Tibial nerve (tissue), 4 donors: Measurements from ENCODE around the gene ATF4. TPM values are rescaled to one million over a fixed set of nuclear protein-coding genes. Genes with fewer than 3 reads are reported as not detected.

Experiments used
- DNase-seq, 2 donors: peaks; one replicate each; pipeline ENCODE4 v3.0.0-alpha.2; 2019; ENCODE audit warnings: low spot score in 2 of 2
- H3K27ac ChIP-seq, 4 donors: fragments of 200-600 bp; sonication (generic) in 3 of 4; one replicate each; pipeline ENCODE4 v1.5.1; 2017 to 2019; ENCODE audit warnings: mild to moderate bottlenecking in 1 of 4
- H3K27me3 ChIP-seq, 2 donors: fragments of 200-600 bp; sonication (generic) in 1 of 2; one replicate each; pipeline versions ENCODE4 v1.5.1 to v1.6.0; 2017 to 2019
- H3K36me3 ChIP-seq, 3 donors: fragments of 200-600 bp; sonication (generic); one replicate each; pipeline ENCODE4 v1.5.1; 2018 to 2019
- H3K4me1 ChIP-seq, 4 donors: fragments of 200-600 bp; sonication (generic) in 3 of 4; one replicate each; pipeline ENCODE4 v1.5.1; 2017 to 2019
- H3K4me3 ChIP-seq, 4 donors: fragments of 200-600 bp; sonication (generic) in 3 of 4; one replicate each; pipeline ENCODE4 v1.5.1; 2017 to 2019; ENCODE audit warnings: mild to moderate bottlenecking in 1 of 4, moderate library complexity in 1 of 4
- H3K9me3 ChIP-seq, 4 donors: fragments of 200-600 bp; sonication (generic) in 3 of 4; one replicate each; pipeline ENCODE4 v1.5.1; 2017 to 2019
- CTCF ChIP-seq, 5 experiments: fragments of 200-600 bp in 3 of 5; fragments of 450-650 bp in 2 of 5; sonication (generic) in 3 of 5; IDR thresholded peaks; one replicate each; pipeline ENCODE4 v1.5.1; 2016 to 2019; ENCODE audit warnings: antibody characterized with exemption in 5 of 5, mild to moderate bottlenecking in 3 of 5, moderate library complexity in 2 of 5
- EP300 ChIP-seq, 2 donors: sonication (generic); formaldehyde crosslinking; IDR thresholded peaks; one replicate each; pipeline ENCODE4 v1.6.1; 2017; ENCODE audit warnings: antibody characterized with exemption in 2 of 2, mild to moderate bottlenecking in 1 of 2
- POLR2A ChIP-seq, 2 donors: fragments of 450-650 bp; IDR thresholded peaks; one replicate each; pipeline ENCODE4 v1.6.1; 2017; ENCODE audit warnings: antibody characterized with exemption in 2 of 2, mild to moderate bottlenecking in 2 of 2, moderate library complexity in 2 of 2
- WGBS, 2 donors: methylation state at CpG; one replicate each; pipeline ENCODE4 v1.1.5; 2018; 5-methylcytosine and 5-hydroxymethylcytosine counted together
- total RNA-seq, 4 donors: library from RNA; depleted of rRNA; stranded (reverse); fragments of >200 nt; gene quantifications; one replicate each; pipeline ENCODE4 v1.1.0, GENCODE V29; 2016

Gene ATF4
- total RNA-seq, 4 donors from 2014 or later: 347 to 405 (median 390) TPM

GRCh38 chr22:39569066-39569465 is 48.7 kb downstream of the ATF4 start:
- WGBS, 2 donors: 91 to 94% methylated on average over 4 to 7 of the region's 7 CpGs
- Histone ChIP-seq H3K9me3 (no peaks in the 10 kb centered on the region), H3K36me3 (no peaks in the 10 kb centered on the region), H3K4me1 (no peaks in the 10 kb centered on the region), H3K4me3 (no peak overlapping the region), H3K27ac (no peak overlapping the region), H3K27me3 (no peaks in the 10 kb centered on the region)
- TF ChIP-seq EP300 (IDR thresholded peaks at IDR 0.05): no peak
- TF ChIP-seq POLR2A (IDR thresholded peaks at IDR 0.05): no peak
- no peak for TF ChIP-seq CTCF (IDR thresholded peaks at IDR 0.05)
- DNase-seq: no peak

GRCh38 chr22:39570226-39570625 is 49.9 kb downstream of the ATF4 start:
- WGBS, 2 donors: 76 to 80% methylated on average over 3 of the region's 3 CpGs
- no peak for TF ChIP-seq EP300 (IDR thresholded peaks at IDR 0.05)
- TF ChIP-seq CTCF (IDR thresholded peaks at IDR 0.05): no peak
- TF ChIP-seq POLR2A (IDR thresholded peaks at IDR 0.05): no peak
- Histone ChIP-seq H3K27ac (no peak overlapping the region), H3K9me3 (no peaks in the 10 kb centered on the region), H3K36me3 (no peaks in the 10 kb centered on the region), H3K27me3 (no peaks in the 10 kb centered on the region), H3K4me3 (no peak overlapping the region), H3K4me1 (no peaks in the 10 kb centered on the region)
- DNase-seq: no peak

- H3K4me1 ChIP-seq: no peaks in the 10 kb centered on the region
- 83 to 87% methylated on average over 9 to 13 of the region's 14 CpGs for WGBS, 2 donors
- H3K4me3 ChIP-seq: no peak within 1 kb of the TSS
- H3K36me3 ChIP-seq: no peaks in the 10 kb centered on the region
- no peak for TF ChIP-seq CTCF (IDR thresholded peaks at IDR 0.05)
- TF ChIP-seq EP300 (IDR thresholded peaks at IDR 0.05): no peak
- no peak for TF ChIP-seq POLR2A (IDR thresholded peaks at IDR 0.05)
- no peak within 1 kb of the TSS for H3K27ac ChIP-seq
- no peaks in the 10 kb centered on the region for H3K9me3 ChIP-seq
- DNase-seq: no peak
- H3K27me3 ChIP-seq: no peaks in the 10 kb centered on the region
These were observed 50.3 kb downstream of the ATF4 start, which contains the start of gene CACNA1I for GRCh38 chr22:39570665-39571064. TSS of gene CACNA1I (plus strand) at chr22:39570753. CDS start at chr22:39570753, 0 bp downstream.

- WGBS, 2 donors: 71 to 79% methylated on average over 1 of the region's 1 CpG
- Histone ChIP-seq H3K9me3 (no peaks in the 10 kb centered on the region), H3K4me1 (no peaks in the 10 kb centered on the region), H3K4me3 (no peak overlapping the region), H3K27me3 (no peaks in the 10 kb centered on the region), H3K36me3 (no peaks in the 10 kb centered on the region), H3K27ac (no peak overlapping the region)
- no peak for TF ChIP-seq POLR2A (IDR thresholded peaks at IDR 0.05)
- TF ChIP-seq EP300 (IDR thresholded peaks at IDR 0.05): no peak
- no peak for TF ChIP-seq CTCF (IDR thresholded peaks at IDR 0.05)
- no peak for DNase-seq
These were observed 51.2 kb downstream of the ATF4 start for GRCh38 chr22:39571538-39571937.

Other genes starting within 250 kb of the ATF4 start
- 1,000 to 10,000 TPM; 1,869 to 2,331 (median 1,970) TPM for gene RPL3, start 200.9 kb upstream of the ATF4 start, total RNA-seq
- gene SYNGR1, start 170.6 kb upstream of the ATF4 start, total RNA-seq: 10 to 100 TPM; 21.1 to 32.8 (median 25.5) TPM
- gene TAB1, start 120.8 kb upstream of the ATF4 start, total RNA-seq: 10 to 100 TPM; 29.7 to 33.7 (median 32.0) TPM
- 10 to 100 TPM; 26.2 to 32.7 (median 32.2) TPM for gene MGAT3, start 63.5 kb upstream of the ATF4 start, total RNA-seq
- gene MIEF1, start 18.3 kb upstream of the ATF4 start, total RNA-seq: 10 to 100 TPM; 18.0 to 38.2 (median 26.9) TPM
- 100 to 1,000 TPM; 178 to 206 (median 197) TPM for gene RPS19BP1, start 12.2 kb downstream of the ATF4 start, total RNA-seq
- under 1 TPM; 0.42 to 0.78 (median 0.52) TPM for gene CACNA1I, start 50.2 kb downstream of the ATF4 start, total RNA-seq